AML-193 (cell line): Measurements from ENCODE around the gene HOXA6.

ENCODE experiments used
- DNase-seq, 2 experiments: peaks; one replicate each; lab custom pipeline; 2025; lab: John Stamatoyannopoulos, UW

The HOXA6 gene

GRCh38 chr7:27121684-27122076 lies 25.9 kb downstream of the HOXA6 start:
- no peak for DNase-seq

- DNase-seq: no peak
Observed at GRCh38 chr7:27119412-27119911, 28.1 kb downstream of the HOXA6 start.

GRCh38 chr7:27118580-27118979 lies 29.0 kb downstream of the HOXA6 start:
- no peak for DNase-seq

GRCh38 chr7:27117887-27118491 lies 29.6 kb downstream of the HOXA6 start:
- no peak for DNase-seq

- no peak for DNase-seq
Observed at GRCh38 chr7:27116962-27117886, 30.4 kb downstream of the HOXA6 start.

- DNase-seq: no peak
Observed at GRCh38 chr7:27116031-27116961, 31.3 kb downstream of the HOXA6 start.

GRCh38 chr7:27115221-27116026 lies 32.1 kb downstream of the HOXA6 start:
- no peak for DNase-seq

- no peak for DNase-seq
Observed at GRCh38 chr7:27114881-27115220, 32.7 kb downstream of the HOXA6 start.

GRCh38 chr7:27113991-27114769 lies 33.4 kb downstream of the HOXA6 start:
- DNase-seq: no peak

GRCh38 chr7:27112955-27113949 lies 34.3 kb downstream of the HOXA6 start:
- DNase-seq: no peak

- no peak for DNase-seq
Observed at GRCh38 chr7:27112361-27112760, 35.2 kb downstream of the HOXA6 start.

- DNase-seq: no peak
Observed at GRCh38 chr7:27111751-27112277, 35.8 kb downstream of the HOXA6 start.

- DNase-seq: no peak
Observed at GRCh38 chr7:27111042-27111750, 36.4 kb downstream of the HOXA6 start.

- no peak for DNase-seq
Observed at GRCh38 chr7:27110186-27111031, 37.2 kb downstream of the HOXA6 start.

GRCh38 chr7:27109466-27110185 lies 37.9 kb downstream of the HOXA6 start:
- DNase-seq: no peak

- DNase-seq: no peak
Observed at GRCh38 chr7:27108390-27109127, 39.0 kb downstream of the HOXA6 start.
